Stomach smooth muscle (tissue), 2 donors: ENCODE measurements around the gene LGALS9.
"Not testable (repeated sequence)": the region's sequence is repeated elsewhere in the genome, so short reads cannot be mapped to it uniquely, and the experiment has no call there.

Experiments
- H3K27ac ChIP-seq: one replicate; pipeline ENCODE4 v1.7.0; 2013; ENCODE audit warnings: mild to moderate bottlenecking, low read length, inconsistent platforms
- H3K27me3 ChIP-seq, 2 donors: one replicate each; pipeline ENCODE4 v1.7.0; 2013; ENCODE audit warnings: low read length in 2 of 2; ENCODE audit not compliant: insufficient read depth in 2 of 2, control insufficient read depth in 1 of 2
- H3K36me3 ChIP-seq, 2 donors: one replicate each; pipeline ENCODE4 v1.7.0; 2013; ENCODE audit warnings: low read length in 2 of 2; ENCODE audit not compliant: control insufficient read depth in 2 of 2, insufficient read depth in 2 of 2
- H3K4me1 ChIP-seq: one replicate; pipeline ENCODE4 v1.7.0; 2013; ENCODE audit warnings: low read length; ENCODE audit not compliant: control insufficient read depth, insufficient read depth
- H3K4me3 ChIP-seq, 2 donors: one replicate each; pipeline ENCODE4 v1.7.0; 2013; ENCODE audit warnings: low read length in 2 of 2
- H3K9ac ChIP-seq, 2 donors: one replicate each; pipeline ENCODE4 v1.7.0; 2013; ENCODE audit warnings: low read length in 2 of 2, mild to moderate bottlenecking in 1 of 2
- H3K9me3 ChIP-seq, 2 donors: one replicate each; pipeline ENCODE4 v1.7.0; 2013; ENCODE audit warnings: low read length in 2 of 2; ENCODE audit not compliant: control insufficient read depth in 2 of 2
- donor health status: healthy.
- donor health status: Pancreatic carcinoma.

The LGALS9 gene

DNA sequence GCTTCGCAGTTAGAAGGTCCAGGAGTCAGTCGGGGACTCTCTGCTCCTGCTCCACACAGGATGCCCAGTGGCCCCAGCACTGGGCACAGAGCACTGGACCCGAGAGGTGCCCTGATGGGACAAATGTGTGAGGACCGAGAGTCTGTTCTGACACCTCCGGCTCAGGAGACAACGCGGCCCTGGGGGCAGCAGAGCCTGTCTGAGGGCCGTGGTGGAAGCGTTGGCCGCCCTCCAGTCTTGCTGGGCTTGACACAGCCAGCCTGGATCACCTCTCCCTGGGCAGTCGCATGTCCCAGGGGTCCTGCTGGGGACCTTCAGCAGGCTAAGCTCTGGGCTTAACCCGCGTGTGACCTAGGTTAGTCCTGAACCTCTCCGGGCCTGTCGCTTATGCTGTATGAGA lies 23.1 kb downstream of the LGALS9 start:
- no peak overlapping the region for H3K27ac ChIP-seq
- H3K9ac ChIP-seq, result no peak overlapping the region
- no peak overlapping the region for H3K4me3 ChIP-seq
- no peaks in the 10 kb centered on the region for H3K4me1 ChIP-seq
- H3K36me3 ChIP-seq, result no peaks in the 10 kb centered on the region
- H3K9me3 ChIP-seq, result no peaks in the 10 kb centered on the region
- H3K27me3 ChIP-seq, result no peaks in the 10 kb centered on the region

DNA sequence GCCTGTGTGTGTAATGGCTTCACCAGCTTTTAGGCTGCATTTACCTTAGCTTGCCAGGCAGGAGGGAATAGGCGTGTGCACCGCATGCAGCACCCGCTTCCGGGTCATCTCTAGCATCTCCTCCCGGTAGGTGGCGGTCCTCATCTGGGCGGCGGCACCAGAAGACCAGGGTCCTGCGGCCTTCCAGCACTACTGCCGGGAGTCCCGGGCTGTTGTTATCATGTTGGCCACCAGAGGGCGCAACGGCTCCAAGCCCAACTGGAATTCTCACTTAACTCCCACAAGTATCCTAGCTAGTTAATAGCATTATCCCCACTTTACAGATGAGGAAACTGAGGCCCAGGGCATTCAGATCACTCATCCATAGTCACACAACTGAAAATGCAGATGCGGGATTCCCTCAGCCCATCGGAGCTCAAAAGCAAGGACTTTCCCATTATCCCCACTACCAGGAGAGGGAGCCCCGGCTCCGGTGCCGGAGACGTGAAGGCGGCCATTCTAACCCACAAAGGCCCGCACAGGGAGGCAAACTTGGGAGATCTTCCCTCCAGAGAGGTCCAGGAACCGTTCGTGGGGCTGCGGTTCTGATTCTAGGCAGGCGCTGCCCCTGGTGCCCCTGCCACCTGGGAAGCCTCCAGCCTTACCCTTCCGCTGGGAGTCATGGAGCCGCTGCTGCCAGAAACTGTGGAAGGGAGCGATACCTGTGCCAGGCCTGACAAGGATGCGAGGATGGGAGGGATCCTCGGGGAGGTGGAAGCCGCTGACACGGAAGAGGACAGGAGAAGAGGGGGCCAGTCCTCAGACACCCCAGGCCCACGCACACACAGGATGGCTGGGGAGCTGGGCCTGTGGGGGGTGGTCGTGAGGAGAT lies 23.9 kb downstream of the LGALS9 start:
- H3K9ac ChIP-seq, result no peak overlapping the region
- no peak overlapping the region for H3K4me3 ChIP-seq
- H3K4me1 ChIP-seq, result no peaks in the 10 kb centered on the region
- no peaks in the 10 kb centered on the region for H3K36me3 ChIP-seq
- no peaks in the 10 kb centered on the region for H3K27me3 ChIP-seq
- H3K9me3 ChIP-seq, result no peaks in the 10 kb centered on the region
- H3K27ac ChIP-seq, result no peak overlapping the region

DNA sequence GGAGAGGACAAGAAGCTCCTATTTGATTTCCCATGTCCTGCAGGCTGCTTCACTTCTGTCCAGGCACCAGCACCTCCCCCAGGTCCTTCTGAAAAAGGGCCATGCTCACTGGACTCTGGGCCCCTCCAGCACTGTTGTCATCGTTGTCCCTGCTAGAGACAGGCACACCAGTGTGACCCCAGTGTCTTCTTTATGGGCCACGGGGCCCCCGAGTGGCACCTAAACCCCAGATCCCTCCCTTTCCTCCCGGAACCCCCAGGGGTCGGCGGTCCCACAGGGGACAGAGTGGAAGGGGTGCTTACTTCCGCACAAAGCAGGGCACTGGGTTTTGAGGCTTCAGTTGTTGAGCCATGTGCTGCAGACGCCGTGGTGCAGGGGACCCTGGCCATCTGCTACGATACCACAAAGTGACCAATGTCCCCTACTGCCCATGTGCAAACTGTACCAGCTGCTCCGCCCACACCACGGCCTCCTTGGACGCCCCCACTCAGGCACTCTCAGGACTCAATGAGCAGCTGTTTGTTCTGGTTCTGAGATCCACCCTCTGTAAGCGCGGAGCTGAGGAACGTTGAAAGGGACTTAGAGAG lies 24.6 kb downstream of the LGALS9 start:
- H3K27ac ChIP-seq, H3K36me3 ChIP-seq, H3K9ac ChIP-seq, H3K4me1 ChIP-seq, H3K9me3 ChIP-seq, H3K4me3 ChIP-seq, H3K27me3 ChIP-seq: not testable (repeated sequence)

DNA sequence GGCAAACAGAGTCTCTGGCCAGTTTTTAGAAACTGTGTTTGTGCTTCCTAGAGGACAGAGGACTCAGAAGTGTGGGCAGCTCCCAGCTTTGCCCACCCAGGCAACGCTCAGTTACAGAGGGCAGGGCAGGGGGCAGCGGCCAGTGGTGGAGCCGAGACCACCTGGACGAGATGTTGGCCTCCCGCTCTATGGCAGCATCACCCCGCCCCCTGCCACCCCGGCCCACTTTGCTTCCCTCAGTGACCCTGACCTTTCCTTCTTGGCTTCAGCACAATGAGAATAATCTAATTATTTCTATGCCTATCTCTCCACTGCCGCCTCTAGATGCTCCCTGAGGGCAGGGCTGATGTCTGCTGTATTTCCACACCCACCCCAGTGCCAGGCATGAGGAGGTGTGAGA lies 25.6 kb downstream of the LGALS9 start:
- H3K36me3 ChIP-seq, H3K4me1 ChIP-seq, H3K27me3 ChIP-seq: not testable (repeated sequence)

DNA sequence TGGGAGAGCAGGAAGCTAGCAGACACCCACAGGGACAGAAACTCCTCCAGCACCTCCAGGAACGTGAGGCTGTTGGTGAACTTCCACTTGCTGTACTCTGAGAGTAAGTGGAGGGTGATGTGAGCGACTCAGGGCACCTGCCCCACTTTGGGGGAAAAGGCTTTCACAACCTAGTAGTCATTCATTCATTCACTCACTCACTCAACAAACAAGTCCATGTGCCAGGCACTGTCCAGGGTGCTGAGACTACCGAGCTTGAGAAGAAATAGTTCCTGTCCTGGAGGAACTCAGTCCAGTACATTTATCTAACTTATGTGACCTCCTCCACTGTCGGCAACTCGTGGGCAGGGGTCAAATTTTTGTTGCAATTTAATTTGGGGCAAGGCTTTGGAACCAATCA lies 26.6 kb downstream of the LGALS9 start:
- H3K9ac ChIP-seq, result no peak overlapping the region
- H3K27me3 ChIP-seq, result no peaks in the 10 kb centered on the region
- no peak overlapping the region for H3K4me3 ChIP-seq
- H3K27ac ChIP-seq, result no peak overlapping the region
- H3K4me1 ChIP-seq, result no peaks in the 10 kb centered on the region
- no peaks in the 10 kb centered on the region for H3K36me3 ChIP-seq
- H3K9me3 ChIP-seq, result no peaks in the 10 kb centered on the region

More for the DNA sequence above, 25.6 kb downstream of the LGALS9 start:
- H3K27ac ChIP-seq, H3K9me3 ChIP-seq, H3K9ac ChIP-seq, H3K4me3 ChIP-seq: not testable (repeated sequence)

DNA sequence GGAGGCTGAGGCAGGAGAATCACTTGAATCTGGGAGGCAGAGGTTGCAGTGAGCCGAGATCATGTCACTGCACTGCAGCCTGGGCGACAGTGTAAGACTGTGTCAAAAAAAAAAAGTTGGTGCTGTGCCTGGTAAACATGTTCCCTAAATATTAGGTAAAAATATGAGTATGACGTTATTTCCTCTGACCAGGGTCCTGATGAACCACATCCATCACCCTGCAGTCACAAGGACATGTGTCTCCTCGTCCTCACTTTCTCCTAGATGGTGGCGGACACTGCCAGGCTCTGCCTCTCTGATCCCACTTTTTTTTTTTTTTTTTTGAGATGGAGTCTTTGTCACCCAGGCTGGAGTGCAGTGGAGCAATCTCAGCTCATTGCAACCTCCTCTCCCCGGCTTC lies 28.7 kb downstream of the LGALS9 start:
- H3K4me1 ChIP-seq, result no peaks in the 10 kb centered on the region
- H3K27me3 ChIP-seq, result no peaks in the 10 kb centered on the region
- H3K9ac ChIP-seq, result no peak overlapping the region
- no peaks in the 10 kb centered on the region for H3K9me3 ChIP-seq
- H3K27ac ChIP-seq, result no peak overlapping the region
- no peaks in the 10 kb centered on the region for H3K36me3 ChIP-seq
- H3K4me3 ChIP-seq, result no peak overlapping the region

DNA sequence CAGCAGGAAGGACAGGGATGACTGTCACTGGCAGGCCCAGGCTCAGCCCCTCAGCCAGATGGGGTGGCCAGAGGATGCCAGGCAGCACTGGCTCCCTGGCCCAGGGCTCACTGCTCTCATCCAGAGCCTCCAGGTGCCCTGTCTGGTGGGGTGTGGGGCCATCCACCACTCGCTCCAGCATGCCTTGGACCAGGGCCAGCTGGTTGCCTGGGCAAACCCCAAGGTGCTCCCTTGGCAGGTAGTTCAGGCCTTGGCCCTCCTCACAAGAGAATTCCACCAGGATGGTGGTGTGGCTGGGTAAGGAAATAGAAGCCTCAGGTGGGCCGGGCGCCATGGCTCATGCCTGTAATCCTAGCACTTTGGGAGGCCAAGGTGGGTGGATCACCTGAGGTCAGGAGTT lies 29.4 kb downstream of the LGALS9 start:
- no peak overlapping the region for H3K27ac ChIP-seq
- H3K27me3 ChIP-seq, result no peaks in the 10 kb centered on the region
- no peaks in the 10 kb centered on the region for H3K36me3 ChIP-seq
- H3K4me3 ChIP-seq, result no peak overlapping the region
- H3K9ac ChIP-seq, result no peak overlapping the region
- H3K4me1 ChIP-seq, result no peaks in the 10 kb centered on the region
- H3K9me3 ChIP-seq, result no peaks in the 10 kb centered on the region

DNA sequence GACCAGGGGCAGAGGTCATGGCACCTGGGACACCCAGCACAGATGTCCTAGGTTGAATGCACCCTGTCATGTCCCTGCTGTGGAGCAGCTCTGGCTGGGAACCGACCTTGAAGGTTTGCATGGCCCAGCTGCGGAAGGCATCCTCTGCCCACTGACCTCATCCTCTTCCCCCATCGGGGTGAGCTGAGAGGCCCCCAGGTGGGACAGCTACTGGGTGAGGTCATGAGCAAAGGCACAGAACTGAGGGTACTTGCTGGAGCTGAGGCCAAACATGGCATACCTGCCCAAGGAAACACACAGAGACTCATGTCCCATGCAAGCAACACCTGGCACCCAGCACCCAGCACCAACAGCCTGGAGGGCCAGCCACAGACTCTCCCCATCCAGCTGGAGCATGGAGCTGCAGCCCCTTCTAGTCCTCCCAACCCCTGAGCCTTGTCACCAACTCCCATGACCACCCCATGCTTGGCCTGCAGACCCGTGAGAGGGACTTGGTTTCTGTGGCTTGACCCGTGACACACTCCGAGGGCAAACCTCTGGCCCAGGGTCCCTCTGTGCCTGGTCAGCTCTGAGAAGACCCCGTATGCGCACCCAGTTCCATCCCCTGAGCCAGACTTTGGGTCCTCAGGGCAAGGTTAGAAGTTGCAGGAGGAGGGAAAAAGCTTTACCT lies 33.1 kb downstream of the LGALS9 start:
- H3K9me3 ChIP-seq, result no peaks in the 10 kb centered on the region
- H3K4me1 ChIP-seq, result no peaks in the 10 kb centered on the region
- H3K9ac ChIP-seq, result no peak overlapping the region
- no peaks in the 10 kb centered on the region for H3K36me3 ChIP-seq
- H3K4me3 ChIP-seq, result no peak overlapping the region
- no peaks in the 10 kb centered on the region for H3K27me3 ChIP-seq
- H3K27ac ChIP-seq, result no peak overlapping the region

DNA sequence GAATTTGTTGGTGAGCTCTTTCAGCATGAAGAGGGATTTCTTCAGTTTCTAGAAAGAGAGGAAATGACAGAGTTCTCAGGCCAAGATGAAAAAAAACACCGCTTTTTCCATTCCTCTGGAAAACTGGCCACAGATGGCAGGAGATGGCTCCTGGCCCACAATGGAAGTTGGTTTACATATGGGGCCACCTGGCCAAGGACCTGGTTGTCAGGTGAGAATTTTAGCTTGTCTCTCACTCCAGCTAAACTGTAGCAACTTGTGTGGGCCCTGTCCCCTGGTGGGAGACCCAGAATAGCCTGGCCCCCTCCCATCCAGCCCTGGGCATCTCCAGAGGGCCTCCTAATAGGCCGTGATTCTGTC lies 33.6 kb downstream of the LGALS9 start:
- no peak overlapping the region for H3K27ac ChIP-seq
- H3K36me3 ChIP-seq, result no peaks in the 10 kb centered on the region

DNA sequence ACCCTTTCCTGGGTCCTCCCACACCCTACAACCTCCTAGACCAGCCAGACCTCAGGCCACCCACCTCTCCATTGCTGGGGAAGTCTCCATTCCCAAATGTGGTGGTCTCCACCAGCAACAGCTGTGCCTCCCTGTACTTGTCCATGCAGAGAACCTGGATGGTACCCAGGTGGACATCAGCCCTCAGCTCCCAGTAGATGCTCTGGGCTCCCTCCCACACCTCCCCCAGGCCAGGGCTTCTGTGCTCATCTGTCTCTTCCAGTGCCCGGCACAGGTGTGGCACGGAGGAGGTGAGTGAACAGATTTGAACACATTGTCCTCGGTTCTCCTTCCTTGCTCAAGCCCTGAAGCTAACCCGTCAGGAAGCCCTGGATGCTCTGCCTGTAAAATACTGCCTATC lies 34.6 kb downstream of the LGALS9 start:
- Histone ChIP-seq H3K9me3 (no peaks in the 10 kb centered on the region), H3K27ac (no peak overlapping the region), H3K27me3 (no peaks in the 10 kb centered on the region), H3K36me3 (no peaks in the 10 kb centered on the region), H3K4me1 (no peaks in the 10 kb centered on the region), H3K4me3 (no peak overlapping the region), H3K9ac (no peak overlapping the region)

More for the DNA sequence above, 33.6 kb downstream of the LGALS9 start:
- H3K9ac ChIP-seq, result no peak overlapping the region
- H3K9me3 ChIP-seq, result no peaks in the 10 kb centered on the region
- no peaks in the 10 kb centered on the region for H3K4me1 ChIP-seq
- H3K27me3 ChIP-seq, result no peaks in the 10 kb centered on the region
- H3K4me3 ChIP-seq, result no peak overlapping the region

DNA sequence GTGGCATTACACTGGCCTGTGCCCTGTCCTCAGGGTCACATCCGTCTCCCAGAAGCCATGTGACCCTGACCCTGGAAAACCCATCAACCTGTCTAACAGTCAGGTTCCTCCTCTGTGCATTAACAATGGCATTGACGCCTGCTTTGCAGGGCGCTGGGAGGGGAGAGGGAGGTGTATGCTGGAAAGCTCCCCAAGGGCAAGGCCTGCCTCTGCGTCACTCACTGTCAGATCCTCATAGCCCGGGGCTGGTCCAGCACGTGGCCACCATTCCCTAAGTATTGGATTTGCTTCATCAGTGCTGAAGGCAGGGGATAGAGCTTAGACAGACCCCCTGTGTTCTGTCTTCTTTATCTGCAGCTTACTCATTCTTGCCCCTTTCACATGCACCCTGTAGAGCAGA lies 35.3 kb downstream of the LGALS9 start:
- not testable (repeated sequence) for H3K27ac ChIP-seq, H3K4me3 ChIP-seq, H3K9me3 ChIP-seq, H3K4me1 ChIP-seq, H3K27me3 ChIP-seq, H3K36me3 ChIP-seq, H3K9ac ChIP-seq
